ENCODE measurements around the gene AGBL2.

DNA sequence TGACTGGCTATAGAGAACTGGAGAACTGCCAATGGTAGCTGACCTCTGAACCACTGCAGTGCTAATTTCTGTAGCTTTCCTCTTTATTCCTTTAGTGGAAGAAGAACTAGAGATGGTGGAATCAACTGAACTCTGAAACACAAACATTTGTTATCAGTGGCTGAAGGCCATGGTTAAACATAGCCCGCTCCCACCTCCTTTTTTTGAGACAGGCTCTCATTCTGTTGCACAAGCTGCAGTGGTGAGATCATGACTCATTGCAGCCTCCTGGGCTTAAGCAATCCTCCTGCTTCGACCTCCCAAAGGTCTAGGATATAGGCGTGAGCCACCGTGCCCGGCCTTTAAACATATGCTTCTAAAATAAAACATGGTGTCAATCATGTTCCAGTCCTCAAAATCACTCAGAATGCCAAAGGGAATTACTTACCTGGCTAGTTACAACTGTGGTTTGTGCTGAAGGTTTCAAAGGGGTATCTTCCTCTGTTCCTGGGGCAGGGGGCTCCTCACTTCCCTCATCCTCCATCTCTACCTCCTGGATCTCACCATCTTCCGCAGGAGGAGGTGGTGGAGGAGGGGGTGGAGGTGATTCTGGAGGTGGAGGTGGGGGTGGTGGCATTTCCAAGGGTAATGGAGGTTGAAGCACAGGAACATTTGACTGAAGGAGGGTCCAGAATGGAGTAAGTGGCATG, 9.0 kb upstream of the AGBL2 start:
- TF ChIP-seq, protein P1, sequence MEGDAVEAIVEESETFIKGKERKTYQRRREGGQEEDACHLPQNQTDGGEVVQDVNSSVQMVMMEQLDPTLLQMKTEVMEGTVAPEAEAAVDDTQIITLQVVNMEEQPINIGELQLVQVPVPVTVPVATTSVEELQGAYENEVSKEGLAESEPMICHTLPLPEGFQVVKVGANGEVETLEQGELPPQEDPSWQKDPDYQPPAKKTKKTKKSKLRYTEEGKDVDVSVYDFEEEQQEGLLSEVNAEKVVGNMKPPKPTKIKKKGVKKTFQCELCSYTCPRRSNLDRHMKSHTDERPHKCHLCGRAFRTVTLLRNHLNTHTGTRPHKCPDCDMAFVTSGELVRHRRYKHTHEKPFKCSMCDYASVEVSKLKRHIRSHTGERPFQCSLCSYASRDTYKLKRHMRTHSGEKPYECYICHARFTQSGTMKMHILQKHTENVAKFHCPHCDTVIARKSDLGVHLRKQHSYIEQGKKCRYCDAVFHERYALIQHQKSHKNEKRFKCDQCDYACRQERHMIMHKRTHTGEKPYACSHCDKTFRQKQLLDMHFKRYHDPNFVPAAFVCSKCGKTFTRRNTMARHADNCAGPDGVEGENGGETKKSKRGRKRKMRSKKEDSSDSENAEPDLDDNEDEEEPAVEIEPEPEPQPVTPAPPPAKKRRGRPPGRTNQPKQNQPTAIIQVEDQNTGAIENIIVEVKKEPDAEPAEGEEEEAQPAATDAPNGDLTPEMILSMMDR (IDR thresholded peaks at IDR 0.05; ENCODE audit: low read depth, low read length, poor library complexity, severe bottlenecking): no peak
- TF ChIP-seq EZH2phosphoT487 (IDR thresholded peaks at IDR 0.05; ENCODE audit: borderline replicate concordance, low read length): no peak
